ENCODE data around the gene MPPE1.

DNA sequence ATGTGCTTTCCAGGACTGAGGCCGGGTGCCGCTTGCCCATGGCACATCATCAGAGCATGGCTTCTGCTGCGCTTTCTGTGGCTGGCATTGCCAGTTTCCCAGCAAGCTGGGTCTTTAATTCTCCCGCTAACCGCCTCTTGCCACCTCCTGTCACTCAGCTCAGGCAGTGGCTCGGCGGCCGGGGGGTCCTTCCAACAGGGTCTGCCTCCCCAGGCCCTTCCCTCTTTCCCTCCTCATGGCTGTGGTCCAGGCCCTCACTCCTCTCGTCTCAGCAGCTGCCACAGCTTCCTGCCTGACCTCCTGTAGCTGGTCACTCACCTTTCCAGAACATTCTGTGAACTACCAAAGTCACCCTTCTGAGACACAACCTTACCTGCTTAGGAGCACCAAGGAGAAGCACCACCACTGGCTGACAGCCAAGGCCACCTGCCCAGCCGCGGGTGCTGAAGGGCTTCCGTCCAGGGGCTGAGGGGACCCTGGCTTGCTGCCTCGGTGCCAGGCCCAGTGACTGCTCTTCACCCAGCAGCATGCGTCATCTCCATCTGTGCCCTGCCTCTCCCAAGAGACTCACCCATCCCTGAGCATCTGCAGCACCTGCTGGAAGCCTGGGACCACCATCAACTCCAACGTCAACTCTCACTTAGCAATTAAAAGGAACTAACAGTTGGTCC, 34.3 kb downstream of the MPPE1 start:
- TF ChIP-seq GATA2 (IDR thresholded peaks at IDR 0.05; ENCODE audit: low read depth, low read length) (no peak), GATA3 (IDR thresholded peaks at IDR 0.05; ENCODE audit: low read depth, low read length) (no peak)

Measured in SH-SY5Y (cell line).